GM12878 (cell line): ENCODE data around the gene PPAT. TPM values are rescaled to one million over a fixed set of nuclear protein-coding genes. Genes with fewer than 3 reads are reported as not detected.

Source experiments
- ATAC-seq: fragments of 200-7000 bp; cut with Tn5 transposase; 3 replicates; pipeline ENCODE4 v1.9.1; 2020; ENCODE audit warnings: mild to moderate bottlenecking, moderate library complexity
- BruUV-seq: library from RNA; stranded (reverse); fragments of 400-500 nt; replicated peaks from 2 replicates; lab custom pipeline; 2021; lab: Mats Ljungman, UMichigan
- CTCF ChIA-PET: fragments of 300-600 bp; sonication (Branson Sonifier 250); formaldehyde crosslinking; extraction: SDS; loops from one replicate; lab custom pipeline; 2021; ENCODE audit warnings: inconsistent platforms; lab: Yijun Ruan, JAX
- POLR2A ChIA-PET: fragments of 350-600 bp; formaldehyde crosslinking; extraction: SDS; loops from one replicate; lab custom pipeline; 2021; ENCODE audit warnings: inconsistent platforms; lab: Charles Lee
- RAD21 ChIA-PET: fragments of 300-600 bp; sonication (Branson Sonifier 250); formaldehyde crosslinking; loops from one replicate; lab custom pipeline; 2023; ENCODE audit warnings: antibody characterized with exemption; ENCODE audit not compliant: unreplicated experiment; lab: Charles Lee
- SMC1A ChIA-PET: fragments of 300-600 bp; sonication (Branson Sonifier 250); formaldehyde crosslinking; loops from one replicate; lab custom pipeline; 2023; ENCODE audit not compliant: unreplicated experiment, uncharacterized antibody; lab: Charles Lee
- DNase-seq: peaks from one replicate; pipeline ENCODE4 v3.0.0-alpha.2; 2011; ENCODE audit warnings: low read depth, low spot score
- FAIRE-seq: peaks from 3 replicates; lab custom pipeline; 2011; peaks lifted over from hg19 to GRCh38; lab: Jason Lieb, UNC
- H2AFZ ChIP-seq: 2 replicates; pipeline ENCODE4 v1.6.0; 2011; ENCODE audit warnings: low read depth, low read length, control low read depth; ENCODE audit not compliant: control insufficient read depth
- H3K27ac ChIP-seq: 2 replicates; pipeline ENCODE4 v1.5.1; 2011; ENCODE audit warnings: control low read depth; ENCODE audit not compliant: control insufficient read depth, insufficient read depth
- H3K27me3 ChIP-seq, 2 experiments: replicated peaks in 1 of 2; 2 replicates each; pipeline versions ENCODE4 v1.6.0 to v1.6.1; 2011; ENCODE audit warnings: low read length in 1 of 2; ENCODE audit not compliant: control insufficient read depth in 2 of 2, insufficient read depth in 2 of 2
- H3K36me3 ChIP-seq, 2 experiments: 2 replicates each; pipeline ENCODE4 v1.5.1; 2011; ENCODE audit warnings: low read length in 1 of 2; ENCODE audit not compliant: control insufficient read depth in 2 of 2, insufficient read depth in 2 of 2
- H3K4me1 ChIP-seq: 2 replicates; pipeline ENCODE4 v1.6.1; 2011; ENCODE audit warnings: mild to moderate bottlenecking, low read length, moderate library complexity, mixed read lengths; ENCODE audit not compliant: control insufficient read depth, insufficient read depth
- H3K4me2 ChIP-seq: 2 replicates; pipeline ENCODE4 v1.6.0; 2011; ENCODE audit warnings: control low read depth; ENCODE audit not compliant: control insufficient read depth, insufficient read depth
- H3K4me3 ChIP-seq: fragments of 200-600 bp; sonication (generic); 2 replicates; pipeline ENCODE4 v1.5.1; 2016
- H3K79me2 ChIP-seq: 2 replicates; pipeline ENCODE4 v1.6.0; 2011; ENCODE audit warnings: low read length; ENCODE audit not compliant: control insufficient read depth, insufficient read depth
- H3K9ac ChIP-seq: 2 replicates; pipeline ENCODE4 v1.8.0; 2011; ENCODE audit warnings: low read length, control low read depth, mixed read lengths; ENCODE audit not compliant: control insufficient read depth, insufficient read depth
- H3K9me3 ChIP-seq: replicated peaks from 3 replicates; pipeline ENCODE4 v1.5.1; 2011; ENCODE audit warnings: mild to moderate bottlenecking, low read length; ENCODE audit not compliant: control insufficient read depth, insufficient read depth
- H4K20me1 ChIP-seq: 2 replicates; pipeline ENCODE4 v1.6.0; 2011; ENCODE audit not compliant: control insufficient read depth, insufficient read depth
- ATF7 ChIP-seq: fragments of 450-650 bp; IDR thresholded peaks from 2 replicates; pipeline ENCODE4 v1.6.1; 2016; ENCODE audit warnings: low read depth, mild to moderate bottlenecking
- MXI1 ChIP-seq: fragments of 150-350 bp; IDR thresholded peaks from 2 replicates; pipeline ENCODE4 v1.6.1; 2011; ENCODE audit warnings: low read depth, mild to moderate bottlenecking, inconsistent platforms, low read length, improper control_type of control experiment
- NBN ChIP-seq: fragments of 450-650 bp; IDR thresholded peaks from 2 replicates; pipeline ENCODE4 v1.6.1; 2016
- POLR2AphosphoS2 ChIP-seq: IDR thresholded peaks from 2 replicates; pipeline ENCODE4 v1.6.1; 2011; ENCODE audit warnings: low read depth, mild to moderate bottlenecking, low read length, improper control_type of control experiment, moderate library complexity
- RBBP5 ChIP-seq: fragments of 200-600 bp; sonication (generic); conservative IDR thresholded peaks from 2 replicates; pipeline ENCODE4 v1.6.1; 2016
- RUNX3 ChIP-seq: IDR thresholded peaks from 2 replicates; pipeline ENCODE4 v1.6.1; 2012; ENCODE audit warnings: low read length, inconsistent platforms
- SUPT20H ChIP-seq: IDR thresholded peaks from 2 replicates; pipeline ENCODE4 v1.6.1; 2011; ENCODE audit warnings: low read depth, mild to moderate bottlenecking, low read length, moderate library complexity, borderline replicate concordance; ENCODE audit not compliant: control insufficient read depth
- YBX1 ChIP-seq: fragments of 450-650 bp; IDR thresholded peaks from 2 replicates; pipeline ENCODE4 v1.6.1; 2016; ENCODE audit warnings: antibody characterized with exemption
- ZNF384 ChIP-seq: IDR thresholded peaks from 2 replicates; pipeline ENCODE4 v1.6.1; 2012; ENCODE audit warnings: low read depth, mild to moderate bottlenecking, low read length, improper control_type of control experiment, borderline replicate concordance
- WGBS: methylation state at CpG from one replicate; pipeline ENCODE4 v1.1.6; 2016; ENCODE audit warnings: low lambda C conversion rate; ENCODE audit not compliant: insufficient replicate concordance, insufficient coverage; ENCODE audit errors: missing lambda C conversion rate; 5-methylcytosine and 5-hydroxymethylcytosine counted together
- in situ Hi-C: fragments of 300-500 bp; cut with MboI; formaldehyde crosslinking; loops from 9 replicates; pipeline ENCODE4 v1.14.3; 2018; ENCODE audit warnings: mixed read lengths
- intact Hi-C: fragments of 100-400 bp; cut with micrococcal nuclease; formaldehyde crosslinking; loops from one replicate; pipeline ENCODE4 v1.14.2; 2022; ENCODE audit not compliant: unreplicated experiment
- polyA plus RNA-seq, 11 experiments: library from polyadenylated mRNA; depleted of rRNA in 4 of 11; unstranded in 6 of 11; stranded (reverse) in 5 of 11; fragments of >200 nt; fragmentation: Nextera tagmentation in 4 of 11; fragmentation: Illumina TruSeq in 1 of 11; extraction: Ambion mirVana in 4 of 11; extraction: Trizol in 1 of 11; gene quantifications; 1 replicate in 1 of 11; 2 replicates in 10 of 11; pipeline versions ENCODE4 v1.2.1 to v1.2.3, GENCODE V29; 2011 to 2016; ENCODE audit warnings: inconsistent platforms in 2 of 11, missing spikeins in 2 of 11, low read depth in 1 of 11
- total RNA-seq, 4 experiments: library from RNA; depleted of rRNA in 3 of 4; stranded (reverse); fragments of >200 nt in 3 of 4; fragmentation: Illumina TruSeq in 1 of 4; extraction: Trizol in 1 of 4; gene quantifications; 2 replicates each; pipeline versions ENCODE4 v1.2.1 to v1.2.3, GENCODE V29; 2013 to 2021
- TF ChIP-seq, protein P1 (sequence below): IDR thresholded peaks from 2 replicates; pipeline ENCODE4 v1.6.1; 2011; ENCODE audit warnings: borderline replicate concordance, low read depth, mild to moderate bottlenecking, moderate library complexity, low read length; ENCODE audit not compliant: insufficient read depth, poor library complexity, severe bottlenecking
- TF ChIP-seq, protein P2 (sequence below): fragments of 450-650 bp; IDR thresholded peaks from 2 replicates; pipeline ENCODE4 v1.6.1; 2017; ENCODE audit warnings: mild to moderate bottlenecking, moderate library complexity

PPAT gene
- total and polyA plus RNA-seq, 10 of the 15 experiments (the other 5 are each of a cell fraction or from before 2014, with no cell fraction given) = 24.9 to 50.7 (median 38.0) TPM

DNA sequence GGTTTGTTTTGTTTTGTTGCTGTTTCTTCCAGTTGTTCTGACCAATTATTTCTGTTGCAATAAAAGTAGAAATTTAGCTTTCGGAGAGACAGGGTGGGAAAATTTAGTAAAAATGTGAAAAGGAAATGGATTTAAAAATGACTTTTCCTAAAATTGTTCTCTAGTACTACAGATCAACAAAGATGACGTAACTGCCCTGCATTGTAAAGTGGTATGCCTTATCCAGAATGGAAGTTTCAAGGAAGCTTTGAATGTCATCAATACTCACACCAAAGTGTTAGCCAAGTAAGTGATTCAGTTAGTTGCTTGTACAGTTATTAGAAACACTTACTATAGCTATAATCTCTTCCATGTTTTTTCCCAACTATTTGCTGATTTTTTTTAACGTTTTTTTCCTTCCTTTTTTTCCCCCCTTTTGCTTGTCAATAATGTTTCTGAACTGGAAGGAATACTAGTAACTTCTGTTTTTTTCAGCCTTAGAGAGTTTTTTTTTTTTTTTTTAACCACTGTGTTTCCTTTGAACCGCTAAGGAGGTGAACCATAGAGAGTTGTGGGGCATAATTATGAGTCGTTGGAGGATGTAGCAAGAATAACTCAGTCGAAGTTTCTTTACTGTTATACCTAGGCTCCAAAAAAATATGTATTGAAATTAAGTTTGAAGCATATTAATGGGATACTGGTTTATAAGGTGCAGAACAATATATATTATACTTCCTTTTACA, 34.2 kb upstream of the PPAT start:
- ChIA-PET POLR2A (interaction anchor here (2.7 kb wide), 1 partner anchor 33 kb away, joined by 34 read pairs; the partner anchor contains the start of genes PAICS and PPAT), CTCF (interaction anchor here (0.7 to 2.3 kb wide), 7 partner anchors 11 to 367 kb away, joined by 4 to 25 read pairs (median 5); partner anchors contain the start of genes PAICS and PPAT), SMC1A (interaction anchor here (1.0 to 2.8 kb wide), 6 partner anchors 12 to 44 kb away, joined by 3 to 21 read pairs (median 8); partner anchors contain the start of genes PAICS and PPAT), RAD21 (interaction anchor here (0.7 to 2.8 kb wide), 5 partner anchors 34 to 508 kb away, joined by 3 to 22 read pairs (median 4); partner anchors contain the start of genes NOA1, PAICS and PPAT)
- no TSS peak for BruUV-seq
- DNase-seq (no peak), ATAC-seq (no peak), FAIRE-seq (peak; percentile 23)
- Histone ChIP-seq H3K4me3 (peak overlapping the region; percentile 33; the same call in 1 of the 2 replicates), H3K27ac (no peak overlapping the region), H3K4me2 (peak overlapping the region; percentile 95), H3K36me3 (peaks cover 2 to 20% of the 10 kb centered on the region in 2 experiments), H2AFZ (no peak overlapping the region), H3K79me2 (peaks cover 56% of the 10 kb centered on the region), H4K20me1 (no peaks in the 10 kb centered on the region), H3K9ac (no peak overlapping the region), H3K27me3 (no peaks in the 10 kb centered on the region), H3K9me3 (no peaks in the 10 kb centered on the region), H3K4me1 (peaks cover 7% of the 10 kb centered on the region; the same call in 1 of the 2 replicates)
- 30% methylated on average over 6 of the region's 6 CpGs for WGBS
- intact Hi-C loops (no loop called here), in situ Hi-C loops (no loop called here)
- TF ChIP-seq YBX1 = no peak
- peak; percentile 45; the same call in 1 of the 2 replicates for TF ChIP-seq ATF7
- TF ChIP-seq NBN = 0 out of 2 replicates have a peak, but pooled peaks have one; percentile 49
- TF ChIP-seq, protein P1, sequence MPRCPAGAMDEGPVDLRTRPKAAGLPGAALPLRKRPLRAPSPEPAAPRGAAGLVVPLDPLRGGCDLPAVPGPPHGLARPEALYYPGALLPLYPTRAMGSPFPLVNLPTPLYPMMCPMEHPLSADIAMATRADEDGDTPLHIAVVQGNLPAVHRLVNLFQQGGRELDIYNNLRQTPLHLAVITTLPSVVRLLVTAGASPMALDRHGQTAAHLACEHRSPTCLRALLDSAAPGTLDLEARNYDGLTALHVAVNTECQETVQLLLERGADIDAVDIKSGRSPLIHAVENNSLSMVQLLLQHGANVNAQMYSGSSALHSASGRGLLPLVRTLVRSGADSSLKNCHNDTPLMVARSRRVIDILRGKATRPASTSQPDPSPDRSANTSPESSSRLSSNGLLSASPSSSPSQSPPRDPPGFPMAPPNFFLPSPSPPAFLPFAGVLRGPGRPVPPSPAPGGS = no peak
- peak; percentile 47 for TF ChIP-seq RUNX3
- TF ChIP-seq MXI1 = no peak
- TF ChIP-seq SUPT20H = no peak
- TF ChIP-seq POLR2AphosphoS2 = no peak
- peak; percentile 82 for TF ChIP-seq ZNF384
- TF ChIP-seq RBBP5 = no peak
- TF ChIP-seq, protein P2, sequence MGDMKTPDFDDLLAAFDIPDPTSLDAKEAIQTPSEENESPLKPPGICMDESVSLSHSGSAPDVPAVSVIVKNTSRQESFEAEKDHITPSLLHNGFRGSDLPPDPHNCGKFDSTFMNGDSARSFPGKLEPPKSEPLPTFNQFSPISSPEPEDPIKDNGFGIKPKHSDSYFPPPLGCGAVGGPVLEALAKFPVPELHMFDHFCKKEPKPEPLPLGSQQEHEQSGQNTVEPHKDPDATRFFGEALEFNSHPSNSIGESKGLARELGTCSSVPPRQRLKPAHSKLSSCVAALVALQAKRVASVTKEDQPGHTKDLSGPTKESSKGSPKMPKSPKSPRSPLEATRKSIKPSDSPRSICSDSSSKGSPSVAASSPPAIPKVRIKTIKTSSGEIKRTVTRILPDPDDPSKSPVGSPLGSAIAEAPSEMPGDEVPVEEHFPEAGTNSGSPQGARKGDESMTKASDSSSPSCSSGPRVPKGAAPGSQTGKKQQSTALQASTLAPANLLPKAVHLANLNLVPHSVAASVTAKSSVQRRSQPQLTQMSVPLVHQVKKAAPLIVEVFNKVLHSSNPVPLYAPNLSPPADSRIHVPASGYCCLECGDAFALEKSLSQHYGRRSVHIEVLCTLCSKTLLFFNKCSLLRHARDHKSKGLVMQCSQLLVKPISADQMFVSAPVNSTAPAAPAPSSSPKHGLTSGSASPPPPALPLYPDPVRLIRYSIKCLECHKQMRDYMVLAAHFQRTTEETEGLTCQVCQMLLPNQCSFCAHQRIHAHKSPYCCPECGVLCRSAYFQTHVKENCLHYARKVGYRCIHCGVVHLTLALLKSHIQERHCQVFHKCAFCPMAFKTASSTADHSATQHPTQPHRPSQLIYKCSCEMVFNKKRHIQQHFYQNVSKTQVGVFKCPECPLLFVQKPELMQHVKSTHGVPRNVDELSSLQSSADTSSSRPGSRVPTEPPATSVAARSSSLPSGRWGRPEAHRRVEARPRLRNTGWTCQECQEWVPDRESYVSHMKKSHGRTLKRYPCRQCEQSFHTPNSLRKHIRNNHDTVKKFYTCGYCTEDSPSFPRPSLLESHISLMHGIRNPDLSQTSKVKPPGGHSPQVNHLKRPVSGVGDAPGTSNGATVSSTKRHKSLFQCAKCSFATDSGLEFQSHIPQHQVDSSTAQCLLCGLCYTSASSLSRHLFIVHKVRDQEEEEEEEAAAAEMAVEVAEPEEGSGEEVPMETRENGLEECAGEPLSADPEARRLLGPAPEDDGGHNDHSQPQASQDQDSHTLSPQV = no peak
